Lung (tissue), 12 donors: ENCODE data around the gene EML2. TPM values are rescaled to one million over a fixed set of nuclear protein-coding genes. Genes with fewer than 3 reads are reported as not detected.

Experiments
- ATAC-seq: fragments of 200-7000 bp; cut with Tn5 transposase; one replicate; pipeline ENCODE4 v1.9.1; 2020; ENCODE audit warnings: moderate number of reproducible peaks; ENCODE audit not compliant: insufficient read depth, low FRiP score
- DNase-seq, 3 donors: peaks; one replicate each; pipeline ENCODE4 v3.0.0-alpha.2; 2013 to 2017
- H3K27ac ChIP-seq, 2 donors: one replicate each; pipeline ENCODE4 v1.5.1; 2013; ENCODE audit warnings: mild to moderate bottlenecking in 2 of 2, moderate library complexity in 2 of 2, control low read depth in 1 of 2, inconsistent platforms in 1 of 2, low read depth in 1 of 2, low read length in 1 of 2
- H3K27me3 ChIP-seq, 3 donors: one replicate each; pipeline ENCODE4 v1.5.1; 2013; ENCODE audit warnings: low read length in 2 of 3; ENCODE audit not compliant: control insufficient read depth in 3 of 3, insufficient read depth in 3 of 3
- H3K36me3 ChIP-seq, 4 donors: one replicate each; pipeline ENCODE4 v1.5.1; 2013; ENCODE audit warnings: low read length in 4 of 4, mild to moderate bottlenecking in 1 of 4, moderate library complexity in 1 of 4; ENCODE audit not compliant: control insufficient read depth in 4 of 4, insufficient read depth in 4 of 4
- H3K4me1 ChIP-seq, 5 donors: one replicate each; pipeline ENCODE4 v1.5.1; 2013; ENCODE audit warnings: low read length in 5 of 5, mild to moderate bottlenecking in 2 of 5, moderate library complexity in 1 of 5; ENCODE audit not compliant: control insufficient read depth in 5 of 5, insufficient read depth in 5 of 5
- H3K4me3 ChIP-seq: one replicate; pipeline ENCODE4 v1.5.1; 2013; ENCODE audit warnings: mild to moderate bottlenecking, control low read depth, moderate library complexity
- H3K9ac ChIP-seq, 2 donors: one replicate each; pipeline ENCODE4 v1.5.1; 2013; ENCODE audit warnings: low read length in 2 of 2, control low read depth in 1 of 2; ENCODE audit not compliant: insufficient read depth in 1 of 2
- H3K9me3 ChIP-seq, 4 donors: one replicate each; pipeline ENCODE4 v1.5.1; 2013; ENCODE audit warnings: low read length in 3 of 4, mild to moderate bottlenecking in 1 of 4, moderate library complexity in 1 of 4; ENCODE audit not compliant: control insufficient read depth in 4 of 4, insufficient read depth in 3 of 4
- WGBS, 2 donors: extraction: QIAGEN DNeasy Blood & Tissue Kit; methylation state at CpG; one replicate each; pipeline ENCODE4 v1.1.7; 2013; 5-methylcytosine and 5-hydroxymethylcytosine counted together
- polyA plus RNA-seq, 2 donors: library from polyadenylated mRNA; stranded (reverse); fragments of 200-250 nt; gene quantifications; one replicate each; pipeline ENCODE4 v1.2.1, GENCODE V29; 2013
- total RNA-seq, 2 donors: library from RNA; depleted of rRNA in 1 of 2; stranded (reverse); fragments of >200 nt in 1 of 2; gene quantifications; one replicate each; pipeline ENCODE4 v1.2.1, GENCODE V29; 2014 to 2021
- TF ChIP-seq, protein P1 (sequence below): IDR thresholded peaks from 2 replicates; pipeline ENCODE4 v1.5.1; 2012; ENCODE audit warnings: mild to moderate bottlenecking; ENCODE audit errors: control extremely low read depth, extremely low read depth
- donor health status: control.
- donor health status: control.
- donor health status: Bipolar disorder and iron deficiency.
- donor health status: healthy.
- donor health status: DM: yes; HTN: yes; CAD: no.

Gene EML2
- total and polyA plus RNA-seq, 4 donors: 31.9 to 74.5 (median 40.1) TPM

DNA sequence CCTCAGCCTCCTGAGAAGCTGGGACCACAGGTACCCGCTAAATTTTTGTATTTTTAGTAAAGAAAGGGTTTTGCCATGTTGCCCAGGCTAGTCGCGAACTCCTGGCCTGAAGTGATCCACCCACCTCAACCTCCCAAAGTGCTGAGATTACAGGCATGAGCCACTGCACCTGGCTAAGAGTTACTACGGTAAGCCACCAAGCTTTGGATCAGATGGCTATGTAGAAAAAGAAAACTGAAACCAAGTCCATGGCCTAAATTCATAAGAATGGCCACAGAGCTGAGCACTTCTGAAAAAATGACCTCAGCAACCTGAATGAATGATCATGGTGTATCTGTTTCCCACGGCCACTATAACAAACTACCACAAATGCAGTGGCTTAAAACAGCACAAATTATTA is 64.0 kb downstream of the EML2 start:
- TF ChIP-seq, protein P1, sequence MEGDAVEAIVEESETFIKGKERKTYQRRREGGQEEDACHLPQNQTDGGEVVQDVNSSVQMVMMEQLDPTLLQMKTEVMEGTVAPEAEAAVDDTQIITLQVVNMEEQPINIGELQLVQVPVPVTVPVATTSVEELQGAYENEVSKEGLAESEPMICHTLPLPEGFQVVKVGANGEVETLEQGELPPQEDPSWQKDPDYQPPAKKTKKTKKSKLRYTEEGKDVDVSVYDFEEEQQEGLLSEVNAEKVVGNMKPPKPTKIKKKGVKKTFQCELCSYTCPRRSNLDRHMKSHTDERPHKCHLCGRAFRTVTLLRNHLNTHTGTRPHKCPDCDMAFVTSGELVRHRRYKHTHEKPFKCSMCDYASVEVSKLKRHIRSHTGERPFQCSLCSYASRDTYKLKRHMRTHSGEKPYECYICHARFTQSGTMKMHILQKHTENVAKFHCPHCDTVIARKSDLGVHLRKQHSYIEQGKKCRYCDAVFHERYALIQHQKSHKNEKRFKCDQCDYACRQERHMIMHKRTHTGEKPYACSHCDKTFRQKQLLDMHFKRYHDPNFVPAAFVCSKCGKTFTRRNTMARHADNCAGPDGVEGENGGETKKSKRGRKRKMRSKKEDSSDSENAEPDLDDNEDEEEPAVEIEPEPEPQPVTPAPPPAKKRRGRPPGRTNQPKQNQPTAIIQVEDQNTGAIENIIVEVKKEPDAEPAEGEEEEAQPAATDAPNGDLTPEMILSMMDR: no peak
- Histone ChIP-seq H3K4me1 (peaks cover 0 to 7% (median 3%) of the 10 kb centered on the region in 5 donors), H3K27ac (peak overlapping the region in 1 of 2 donors; percentile 66), H3K27me3 (no peaks in the 10 kb centered on the region), H3K9me3 (no peaks in the 10 kb centered on the region), H3K9ac (no peak overlapping the region), H3K36me3 (peaks cover 0 to 3% (median 0%) of the 10 kb centered on the region in 4 donors), H3K4me3 (no peak overlapping the region)
- ATAC-seq (no peak), DNase-seq (no peak)
- WGBS, 2 donors: 94 to 95% methylated on average over 5 of the region's 5 CpGs

DNA sequence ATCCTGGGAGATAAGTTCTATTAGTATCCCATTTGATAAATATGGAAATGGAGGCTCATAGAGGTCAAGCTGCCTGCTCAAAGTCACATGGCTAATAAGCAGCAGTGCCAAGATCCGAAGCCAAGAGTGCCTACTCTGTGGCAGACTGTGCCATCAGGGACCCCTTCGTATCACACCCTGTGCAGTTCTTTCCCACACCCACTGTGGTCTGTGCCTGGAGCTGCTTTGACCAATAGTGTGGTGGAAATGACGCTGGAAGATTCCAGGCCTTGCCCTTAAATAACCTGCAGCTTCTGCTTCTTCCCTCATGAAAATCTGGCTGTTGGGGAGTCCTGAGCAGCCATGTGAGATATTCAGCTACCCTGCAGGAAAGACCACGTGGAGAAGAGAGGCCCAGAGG is 64.7 kb downstream of the EML2 start:
- WGBS, 2 donors: 85 to 91% methylated on average over 4 of the region's 4 CpGs
- ATAC-seq: no peak
- TF ChIP-seq, protein P1: no peak
- Histone ChIP-seq H3K9me3 (no peaks in the 10 kb centered on the region), H3K36me3 (peaks cover 0 to 3% (median 0%) of the 10 kb centered on the region in 4 donors), H3K4me1 (peaks cover 0 to 7% (median 3%) of the 10 kb centered on the region in 5 donors), H3K4me3 (no peak overlapping the region), H3K27me3 (no peaks in the 10 kb centered on the region), H3K9ac (no peak overlapping the region), H3K27ac (peak overlapping the region in 1 of 2 donors; percentile 66)
- DNase-seq: no peak

- DNase-seq (no peak), ATAC-seq (no peak)
- peak overlapping the region in 1 of 2 donors; percentile 71 for H3K27ac ChIP-seq
- H3K4me3 ChIP-seq: no peak overlapping the region
- H3K36me3 ChIP-seq: peaks cover 0 to 3% (median 0%) of the 10 kb centered on the region in 4 donors
- H3K4me1 ChIP-seq: peaks cover 0 to 7% (median 0%) of the 10 kb centered on the region in 5 donors
- no peak overlapping the region for H3K9ac ChIP-seq
- no peaks in the 10 kb centered on the region for H3K27me3 ChIP-seq
- TF ChIP-seq, protein P1: no peak
- 89 to 93% methylated on average over 8 of the region's 8 CpGs for WGBS, 2 donors
- no peaks in the 10 kb centered on the region for H3K9me3 ChIP-seq
These were observed 67.6 kb downstream of the EML2 start for GRCh38 chr19:45571457-45572220.
